ENCODE measurements around the gene MCM9. TPM values are rescaled to one million over a fixed set of nuclear protein-coding genes. Genes with fewer than 3 reads are reported as not detected.

Gene MCM9
- total RNA-seq, 6 experiments from 2014 or later, result 4.3 to 7.6 (median 6.9) TPM

- Histone ChIP-seq H3K36me3 (no peaks in the 10 kb centered on the region), H3K27me3 (no peaks in the 10 kb centered on the region), H3K4me3 (no peak overlapping the region), H3K9me3 (no peaks in the 10 kb centered on the region), H3K27ac (no peak overlapping the region), H3K4me1 (no peaks in the 10 kb centered on the region)
- intact Hi-C loops (cut with DNase I), result loop anchor here in 1 of 2 donors (5.0 kb wide), 1 partner anchor 144 kb away; no protein-coding TSS in a partner anchor
- ATAC-seq (peak; percentile 53 to 72 (median 64)), DNase-seq (no peak)
- WGBS (ENCODE audit: insufficient coverage, low coverage, low lambda C conversion rate, missing lambda C conversion rate), result 21% methylated on average over 2 of the region's 2 CpGs
- TF ChIP-seq CTCF (IDR thresholded peaks at IDR 0.05) (peak; percentile 44 to 56 (median 49)), POLR2A (IDR thresholded peaks at IDR 0.05) (no peak)
These were observed 33.5 kb upstream of the MCM9 start for GRCh38 chr6:118968416-118968815.

GRCh38 chr6:118967239-118967638 lies 32.3 kb upstream of the MCM9 start:
- H3K27ac ChIP-seq, result no peak overlapping the region
- no peaks in the 10 kb centered on the region for H3K36me3 ChIP-seq
- intact Hi-C loops (cut with DNase I), result loop anchor here in 1 of 2 donors (5.0 kb wide), 1 partner anchor 145 kb away; no protein-coding TSS in a partner anchor
- WGBS (ENCODE audit: insufficient coverage, low coverage, low lambda C conversion rate, missing lambda C conversion rate), result 67% methylated on average over 2 of the region's 2 CpGs
- no peak for TF ChIP-seq POLR2A (IDR thresholded peaks at IDR 0.05)
- TF ChIP-seq CTCF (IDR thresholded peaks at IDR 0.05), result no peak
- H3K4me1 ChIP-seq, result no peaks in the 10 kb centered on the region
- no peak for DNase-seq
- ATAC-seq, result no peak
- H3K4me3 ChIP-seq, result no peak overlapping the region
- H3K27me3 ChIP-seq, result no peaks in the 10 kb centered on the region
- no peaks in the 10 kb centered on the region for H3K9me3 ChIP-seq

GRCh38 chr6:118965843-118966370 lies 30.9 kb upstream of the MCM9 start:
- H3K36me3 ChIP-seq, result no peaks in the 10 kb centered on the region
- H3K4me1 ChIP-seq, result no peaks in the 10 kb centered on the region
- no peak overlapping the region for H3K27ac ChIP-seq
- 75% methylated on average over 2 of the region's 2 CpGs for WGBS (ENCODE audit: insufficient coverage, low coverage, low lambda C conversion rate, missing lambda C conversion rate)
- TF ChIP-seq POLR2A (IDR thresholded peaks at IDR 0.05), result no peak
- TF ChIP-seq CTCF (IDR thresholded peaks at IDR 0.05), result no peak
- DNase-seq (no peak), ATAC-seq (peak in 1 of 4 donors; percentile 7)
- H3K4me3 ChIP-seq, result no peak overlapping the region
- intact Hi-C loops (cut with DNase I), result loop anchor here in 1 of 2 donors (5.0 kb wide), 1 partner anchor 146 kb away; no protein-coding TSS in a partner anchor
- no peaks in the 10 kb centered on the region for H3K9me3 ChIP-seq
- no peaks in the 10 kb centered on the region for H3K27me3 ChIP-seq

- H3K36me3 ChIP-seq, result no peaks in the 10 kb centered on the region
- WGBS (ENCODE audit: insufficient coverage, low coverage, low lambda C conversion rate, missing lambda C conversion rate), result 44% methylated on average over 2 of the region's 3 CpGs
- H3K27ac ChIP-seq, result no peak overlapping the region
- no peak overlapping the region for H3K4me3 ChIP-seq
- intact Hi-C loops (cut with DNase I), result loop anchor here in 1 of 2 donors (5.0 kb wide), 1 partner anchor 147 kb away; no protein-coding TSS in a partner anchor
- H3K4me1 ChIP-seq, result no peaks in the 10 kb centered on the region
- no peak for DNase-seq
- no peaks in the 10 kb centered on the region for H3K27me3 ChIP-seq
- ATAC-seq, result peak; percentile 72 to 97 (median 77)
- TF ChIP-seq POLR2A (IDR thresholded peaks at IDR 0.05), result no peak
- TF ChIP-seq CTCF (IDR thresholded peaks at IDR 0.05), result no peak
- H3K9me3 ChIP-seq, result no peaks in the 10 kb centered on the region
These were observed 30.4 kb upstream of the MCM9 start for GRCh38 chr6:118965371-118965770.

Measured in right lobe of liver (tissue), 6 donors.